SK-N-SH (cell line): Measurements from ENCODE around the gene TCL1A.

Experiments used
- CTCF ChIP-seq: fragments of 200-600 bp; sonication (generic); IDR thresholded peaks from 2 replicates; pipeline ENCODE4 v1.6.1; 2017; ENCODE audit warnings: antibody characterized with exemption, mild to moderate bottlenecking, moderate library complexity
- EP300 ChIP-seq, 2 experiments: IDR thresholded peaks; 2 replicates each; pipeline versions ENCODE4 v1.4.0 to v1.6.1; 2012; ENCODE audit warnings: borderline replicate concordance in 1 of 2, low read depth in 1 of 2, low read length in 1 of 2
- FOSL2 ChIP-seq: IDR thresholded peaks from 2 replicates; pipeline ENCODE4 v1.4.0; 2012; ENCODE audit warnings: low read depth, mild to moderate bottlenecking, moderate library complexity, borderline replicate concordance
- GABPA ChIP-seq: IDR thresholded peaks from 2 replicates; pipeline ENCODE4 v1.4.0; 2012; ENCODE audit warnings: low read depth, mild to moderate bottlenecking
- JUND ChIP-seq: IDR thresholded peaks from 2 replicates; pipeline ENCODE4 v1.4.0; 2012
- NRF1 ChIP-seq: IDR thresholded peaks from 2 replicates; pipeline ENCODE4 v1.6.1; 2012; ENCODE audit warnings: low read depth, mild to moderate bottlenecking, low read length
- POLR2AphosphoS5 ChIP-seq: IDR thresholded peaks from 2 replicates; pipeline ENCODE4 v1.6.1; 2012; ENCODE audit warnings: low read depth, low read length
- SMC3 ChIP-seq: IDR thresholded peaks from 2 replicates; pipeline ENCODE4 v1.6.1; 2012; ENCODE audit warnings: low read depth, low read length, improper control_type of control experiment
- USF1 ChIP-seq: IDR thresholded peaks from 2 replicates; pipeline ENCODE4 v1.4.0; 2012; ENCODE audit warnings: low read depth, borderline replicate concordance

- TF ChIP-seq USF1 (no peak), CTCF (no peak), JUND (no peak), NRF1 (no peak), GABPA (no peak), POLR2AphosphoS5 (no peak), SMC3 (no peak), EP300 (IDR thresholded peaks at IDR 0.05; ENCODE audit: borderline replicate concordance in 1 of 2, low read depth in 1 of 2, low read length in 1 of 2) (no peak), FOSL2 (no peak)
Observed at GRCh38 chr14:95722525-95723190, 8.7 kb upstream of the TCL1A start.
